ENCODE data around the gene COX7C.
A peak's percentile ranks its signal among the peaks of the same experiment; 100 is the strongest.

COX7C gene

DNA sequence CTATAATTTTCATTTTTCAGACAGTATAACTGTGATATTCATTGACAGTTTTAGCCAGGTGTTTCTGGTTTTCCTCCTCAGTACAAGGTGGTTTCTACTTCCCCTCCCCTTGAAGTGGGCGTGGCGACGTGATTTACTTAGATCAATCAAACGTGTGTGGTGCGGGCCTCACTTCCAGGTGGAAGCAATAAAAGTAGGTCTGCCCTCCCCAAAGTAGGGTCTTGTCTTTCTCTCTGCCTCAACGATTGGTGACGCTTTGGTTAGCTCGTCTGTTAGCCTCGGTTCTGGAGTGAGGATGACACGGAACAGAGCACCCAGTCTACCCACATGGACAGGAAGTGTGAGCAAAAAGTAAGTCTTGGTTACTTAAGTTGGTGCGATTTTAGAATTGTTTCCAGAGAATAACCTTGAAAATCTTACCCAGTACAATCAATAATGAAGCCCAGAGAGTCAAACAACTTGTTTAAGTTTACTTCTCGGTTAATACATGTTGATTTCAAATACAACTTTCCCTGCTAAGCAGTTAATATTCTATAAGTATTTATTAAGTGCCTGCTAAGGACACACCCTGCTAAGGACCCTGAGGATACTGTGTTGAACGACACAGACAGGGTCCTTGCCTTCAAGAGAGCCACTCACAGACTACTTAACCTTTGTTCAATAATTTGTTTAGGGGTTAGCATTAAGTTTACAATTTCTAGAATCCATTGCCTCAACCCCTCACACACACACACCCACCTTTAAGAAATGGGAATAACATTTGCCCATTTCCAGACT is 48.4 kb downstream of the COX7C start:
- peak in 5 of 6 experiments; percentile 0 to 17 (median 11) for DNase-seq

DNA sequence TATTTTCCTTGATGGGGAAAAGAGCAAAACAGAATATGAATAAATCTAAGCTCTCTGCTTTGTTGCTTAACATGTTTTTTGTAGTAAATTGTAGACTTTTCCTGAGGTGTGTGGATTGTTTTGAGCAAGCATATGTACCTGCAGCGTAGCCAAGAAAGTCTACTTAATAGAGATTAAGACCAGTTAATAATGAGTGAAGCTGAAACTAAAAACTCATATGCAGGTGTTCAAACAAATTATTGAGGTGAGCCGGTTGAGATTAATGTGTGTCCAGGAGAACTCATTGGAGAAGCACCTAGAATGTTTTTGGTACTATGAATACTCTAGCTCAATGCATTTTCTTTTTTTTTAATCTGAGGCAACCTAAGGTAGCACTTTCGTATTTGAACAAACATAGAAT is 49.2 kb downstream of the COX7C start:
- no peak for DNase-seq

Measured in stimulated activated naive CD4-positive, alpha-beta T cell (primary cell).